Kidney (tissue), 22 donors: ENCODE results near the gene UNCX. TPM values are rescaled to one million over a fixed set of nuclear protein-coding genes. Genes with fewer than 3 reads are reported as not detected.

Experiments
- DNase-seq, 5 donors: peaks; one replicate each; pipeline ENCODE4 v3.0.0-alpha.2; 2013 to 2020
- FAIRE-seq: peaks from 2 replicates; lab custom pipeline; 2012; peaks lifted over from hg19 to GRCh38; lab: Jason Lieb, UNC
- H3K27ac ChIP-seq, 2 donors: one replicate each; pipeline ENCODE4 v1.7.0; 2013; ENCODE audit warnings: low read depth in 2 of 2, low read length in 2 of 2, inconsistent platforms in 1 of 2
- H3K27me3 ChIP-seq: one replicate; pipeline ENCODE4 v1.7.1; 2013; ENCODE audit warnings: low read length, inconsistent platforms; ENCODE audit not compliant: control insufficient read depth, insufficient read depth
- H3K36me3 ChIP-seq, 3 donors: one replicate each; pipeline versions ENCODE4 v1.7.0 to v1.7.1; 2013; ENCODE audit warnings: low read length in 3 of 3, control low read depth in 1 of 3, inconsistent platforms in 1 of 3; ENCODE audit not compliant: insufficient read depth in 3 of 3, control insufficient read depth in 2 of 3
- H3K4me1 ChIP-seq, 3 donors: one replicate each; pipeline versions ENCODE4 v1.7.0 to v1.7.1; 2013; ENCODE audit warnings: low read length in 3 of 3, inconsistent platforms in 1 of 3, low read depth in 1 of 3; ENCODE audit not compliant: control insufficient read depth in 2 of 3, insufficient read depth in 2 of 3
- H3K4me3 ChIP-seq, 3 donors: one replicate each; pipeline versions ENCODE4 v1.7.0 to v1.8.1; 2013; ENCODE audit warnings: low read length in 3 of 3, control low read depth in 1 of 3, inconsistent platforms in 1 of 3
- H3K9ac ChIP-seq, 3 donors: one replicate each; pipeline versions ENCODE4 v1.7.0 to v1.7.1; 2013; ENCODE audit warnings: low read length in 3 of 3, control low read depth in 1 of 3, inconsistent platforms in 1 of 3
- H3K9me3 ChIP-seq, 3 donors: one replicate each; pipeline versions ENCODE4 v1.7.0 to v1.7.1; 2013; ENCODE audit warnings: low read length in 3 of 3, control low read depth in 1 of 3, inconsistent platforms in 1 of 3; ENCODE audit not compliant: control insufficient read depth in 2 of 3, insufficient read depth in 1 of 3
- CTCF ChIP-seq: IDR thresholded peaks from 3 replicates; pipeline ENCODE4 v1.5.1; 2012; ENCODE audit warnings: mild to moderate bottlenecking, moderate library complexity, borderline replicate concordance; ENCODE audit not compliant: insufficient read depth; ENCODE audit errors: extremely low read depth
- intact Hi-C: fragments of 100-400 bp; cut with DNase I; formaldehyde crosslinking; loops from one replicate; pipeline ENCODE4 v1.11.1; 2022
- long read RNA-seq, 10 donors: library from polyadenylated mRNA in 1 of 10; unstranded in 1 of 10; transcript quantifications; one replicate each; pipeline ENCODE4 v2.0.0 and lab custom pipeline, GENCODE V29; 2021 to 2026
- polyA plus RNA-seq: library from polyadenylated mRNA; stranded (reverse); fragments of 350-450 nt; fragmentation: Illumina TruSeq; extraction: RNeasy Lipid Tissue Mini Kit (QIAGEN cat#74804); gene quantifications from one replicate; pipeline ENCODE4 v1.2.3, GENCODE V29; 2014; ENCODE audit warnings: low read depth, low replicate concordance; ENCODE audit not compliant: insufficient read depth
- total RNA-seq: library from RNA; stranded (reverse); fragmentation: NEBNext Ultra II Directional; extraction: Animal tissue kit (Norgen Biotek cat#: 25700); gene quantifications from one replicate; pipeline ENCODE4 v1.2.1, GENCODE V29; 2021
- donor health status: control.
- donor health status: control.
- donor health status: control.
- donor health status: control.
- donor health status: control.
- donor health status: DM: yes; HTN: yes; CAD: no.
- donor health status: Normal renal cell carcinoma (clear cell type).

The UNCX gene
- 2.0 TPM for total RNA-seq
- polyA plus RNA-seq = 1.4 TPM
- long read RNA-seq, donor 1, transcript UNCX-201 (3 exons, 2,048 nt) = major isoform, 9 of 21 reads
- long read RNA-seq, donor 1, partial matches to known transcripts = 12 of 21 reads
- long read RNA-seq, donor 1, other reads (novel, unspliced or antisense) = 0 of 21 reads
- long read RNA-seq, donor 2, partial matches to known transcripts = 0 of 3 reads
- long read RNA-seq, donor 2, other reads (novel, unspliced or antisense) = 0 of 3 reads
- long read RNA-seq, donor 3, partial matches to known transcripts = 0 of 1 reads
- long read RNA-seq, donor 3, other reads (novel, unspliced or antisense) = 0 of 1 reads
- long read RNA-seq, donor 4, transcript UNCX-201 (3 exons, 2,048 nt) = major isoform, 7 of 7 reads
- long read RNA-seq, donor 4, partial matches to known transcripts = 0 of 7 reads
- long read RNA-seq, donor 4, other reads (novel, unspliced or antisense) = 0 of 7 reads
- long read RNA-seq, donor 5 = 0 reads
- long read RNA-seq, donor 6, transcript UNCX-201 (3 exons, 2,048 nt) = major isoform, 9 of 9 reads
- long read RNA-seq, donor 6, partial matches to known transcripts = 0 of 9 reads
- long read RNA-seq, donor 6, other reads (novel, unspliced or antisense) = 0 of 9 reads
- long read RNA-seq, donor 7, partial matches to known transcripts = 3 of 4 reads
- long read RNA-seq, donor 7, other reads (novel, unspliced or antisense) = 0 of 4 reads
- long read RNA-seq, donor 8, transcript UNCX-201 (3 exons, 2,048 nt) = major isoform, 8 of 8 reads
- long read RNA-seq, donor 8, partial matches to known transcripts = 0 of 8 reads
- long read RNA-seq, donor 8, other reads (novel, unspliced or antisense) = 0 of 8 reads
- long read RNA-seq, donor 9, partial matches to known transcripts = 6 of 10 reads
- long read RNA-seq, donor 9, other reads (novel, unspliced or antisense) = 0 of 10 reads
- long read RNA-seq, donor 10, transcript UNCX-201 (3 exons, 2,048 nt) = major isoform, 6 of 6 reads
- long read RNA-seq, donor 10, partial matches to known transcripts = 0 of 6 reads
- long read RNA-seq, donor 10, other reads (novel, unspliced or antisense) = 0 of 6 reads

- TF ChIP-seq CTCF = no peak
- Histone ChIP-seq H3K9ac (no peak within 1 kb of the TSS), H3K27me3 (peaks cover 30% of the 10 kb centered on the region), H3K9me3 (no peaks in the 10 kb centered on the region), H3K27ac (no peak within 1 kb of the TSS), H3K36me3 (no peaks in the 10 kb centered on the region), H3K4me1 (no peaks in the 10 kb centered on the region), H3K4me3 (peak within 1 kb of the TSS in 1 of 3 donors; percentile 31)
- FAIRE-seq (no peak), DNase-seq (peak; percentile 62 to 90 (median 88))
- intact Hi-C loops = no loop called here
Observed at GRCh38 chr7:1232623-1233332, at the start of gene UNCX. Gene UNCX, plus strand, starts transcription at chr7:1232872. Its CDS starts 146 bp downstream, at chr7:1233018.

- H3K27me3 ChIP-seq = no peaks in the 10 kb centered on the region
- no peaks in the 10 kb centered on the region for H3K9me3 ChIP-seq
- no peaks in the 10 kb centered on the region for H3K4me1 ChIP-seq
- H3K4me3 ChIP-seq = no peak overlapping the region
- H3K9ac ChIP-seq = no peak overlapping the region
- H3K36me3 ChIP-seq = no peaks in the 10 kb centered on the region
- no peak for DNase-seq
- no peak for FAIRE-seq
- intact Hi-C loops = no loop called here
- H3K27ac ChIP-seq = no peak overlapping the region
- TF ChIP-seq CTCF = no peak
Observed at GRCh38 chr7:1187127-1187526, 45.5 kb upstream of the UNCX start.

- TF ChIP-seq CTCF = no peak
- no peak overlapping the region for H3K27ac ChIP-seq
- no peaks in the 10 kb centered on the region for H3K9me3 ChIP-seq
- no peak overlapping the region for H3K9ac ChIP-seq
- no peaks in the 10 kb centered on the region for H3K4me1 ChIP-seq
- H3K27me3 ChIP-seq = no peaks in the 10 kb centered on the region
- intact Hi-C loops = no loop called here
- no peak overlapping the region for H3K4me3 ChIP-seq
- no peak for FAIRE-seq
- H3K36me3 ChIP-seq = no peaks in the 10 kb centered on the region
- no peak for DNase-seq
Observed at GRCh38 chr7:1188720-1189294, 43.9 kb upstream of the UNCX start.
